Endodermal cell (in vitro differentiated cells): ENCODE data around the gene TMEM60. TPM values are rescaled to one million over a fixed set of nuclear protein-coding genes. Genes with fewer than 3 reads are reported as not detected.
A peak's percentile ranks its signal among the peaks of the same experiment; 100 is the strongest.
"Not testable (repeated sequence)": the region's sequence is repeated elsewhere in the genome, so short reads cannot be mapped to it uniquely, and the experiment has no call there.

Experiments used
- DNase-seq: peaks from one replicate; pipeline ENCODE4 v3.0.0-alpha.2; 2017
- H3K27ac ChIP-seq: 2 replicates; pipeline ENCODE4 v1.5.1; 2013; ENCODE audit warnings: mild to moderate bottlenecking, low read depth, low read length, moderate library complexity
- H3K27me3 ChIP-seq: 2 replicates; pipeline ENCODE4 v1.6.1; 2013; ENCODE audit warnings: mild to moderate bottlenecking, low read length, moderate library complexity; ENCODE audit not compliant: insufficient read depth, control insufficient read depth, poor library complexity, severe bottlenecking
- H3K36me3 ChIP-seq: 2 replicates; pipeline ENCODE4 v1.7.0; 2013; ENCODE audit warnings: mild to moderate bottlenecking, low read length, moderate library complexity; ENCODE audit not compliant: control insufficient read depth, insufficient read depth
- H3K4me1 ChIP-seq: one replicate; pipeline ENCODE4 v1.7.0; 2013; ENCODE audit warnings: low read length; ENCODE audit not compliant: control insufficient read depth, insufficient read depth
- H3K4me3 ChIP-seq: 2 replicates; pipeline ENCODE4 v1.5.1; 2013; ENCODE audit warnings: mild to moderate bottlenecking, low read length, moderate library complexity
- H3K9ac ChIP-seq: 2 replicates; pipeline ENCODE4 v1.6.1; 2013; ENCODE audit warnings: mild to moderate bottlenecking, low read length, moderate library complexity; ENCODE audit not compliant: poor library complexity, severe bottlenecking; ENCODE audit errors: extremely low read depth
- H3K9me3 ChIP-seq: 2 replicates; pipeline ENCODE4 v1.6.1; 2013; ENCODE audit warnings: mild to moderate bottlenecking, low read length, moderate library complexity; ENCODE audit not compliant: control insufficient read depth
- H3K27ac Mint-ChIP-seq: 2 replicates; pipeline ENCODE4 v1.8.0; 2020; ENCODE audit warnings: mixed read lengths
- H3K27me3 Mint-ChIP-seq: 2 replicates; pipeline ENCODE4 v1.8.0; 2021; ENCODE audit warnings: mild to moderate bottlenecking, mixed read lengths; ENCODE audit not compliant: insufficient read depth
- H3K36me3 Mint-ChIP-seq: 2 replicates; pipeline ENCODE4 v1.8.0; 2020; ENCODE audit warnings: low read depth, mixed read lengths
- H3K4me1 Mint-ChIP-seq: 2 replicates; pipeline ENCODE4 v1.8.0; 2020; ENCODE audit warnings: mixed read lengths
- H3K4me3 Mint-ChIP-seq: 2 replicates; pipeline ENCODE4 v1.8.0; 2020; ENCODE audit warnings: mild to moderate bottlenecking, moderate library complexity, mixed read lengths
- H3K9me3 Mint-ChIP-seq: 2 replicates; pipeline ENCODE4 v1.8.0; 2020; ENCODE audit warnings: mild to moderate bottlenecking, mixed read lengths
- CTCF ChIP-seq: fragments of 200-600 bp; sonication (generic); conservative IDR thresholded peaks from 2 replicates; pipeline ENCODE4 v1.5.0; 2021; ENCODE audit warnings: antibody characterized with exemption, mild to moderate bottlenecking
- WGBS, 2 experiments: methylation state at CpG; one replicate each; pipeline versions ENCODE4 v1.1.5 to v1.1.7; 2013; ENCODE audit warnings: missing lambda C conversion rate in 2 of 2, mixed read lengths in 1 of 2; ENCODE audit not compliant: insufficient coverage in 1 of 2, insufficient read length in 1 of 2; 5-methylcytosine and 5-hydroxymethylcytosine counted together
- total RNA-seq, 2 donors: library from RNA; stranded (reverse); fragmentation: NEBNext Ultra II Directional in 1 of 2; extraction: Animal tissue kit (Norgen Biotek cat#: 25700) in 1 of 2; gene quantifications; 2 replicates in 1 of 2; 3 replicates in 1 of 2; pipeline ENCODE4 v1.2.1, GENCODE V29; 2021

The TMEM60 gene
- total RNA-seq, 2 donors from 2014 or later: 20.0 to 32.2 TPM

DNA sequence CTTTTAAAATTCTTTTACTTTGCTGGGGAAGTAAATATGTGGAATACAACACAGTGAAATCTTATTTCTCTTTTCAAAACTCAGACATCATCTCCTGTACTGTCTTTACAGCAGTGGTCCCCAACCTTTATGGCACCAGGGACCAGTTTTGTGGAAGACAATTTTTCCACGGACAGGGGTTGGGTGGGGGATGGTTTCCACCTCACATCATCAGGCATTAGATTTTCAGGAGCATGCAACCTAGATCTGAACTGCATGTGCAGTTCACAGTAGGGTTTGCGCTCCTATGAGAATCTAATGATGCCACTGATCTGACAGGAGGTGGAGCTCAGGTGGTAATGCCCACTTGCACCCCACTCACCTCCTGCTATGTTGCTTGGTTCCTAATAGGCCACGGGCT is 12.2 kb downstream of the TMEM60 start:
- no peaks in the 10 kb centered on the region for H3K4me1 ChIP-seq
- 97 to 100% methylated on average over 2 to 3 of the region's 3 CpGs for WGBS, 2 experiments
- H3K4me3 ChIP-seq: peak overlapping the region; percentile 42
- no peak overlapping the region for H3K27ac ChIP-seq
- Mint-ChIP-seq H3K27me3 (no peaks in the 10 kb centered on the region), H3K27ac (no peak overlapping the region), H3K4me1 (peaks cover 8% of the 10 kb centered on the region), H3K4me3 (no peak overlapping the region), H3K36me3 (peaks cover 32% of the 10 kb centered on the region), H3K9me3 (peaks cover 19% of the 10 kb centered on the region)
- peaks cover 35% of the 10 kb centered on the region for H3K9me3 ChIP-seq
- H3K36me3 ChIP-seq: peaks cover 48% of the 10 kb centered on the region
- no peak for TF ChIP-seq CTCF
- H3K27me3 ChIP-seq: no peaks in the 10 kb centered on the region
- no peak overlapping the region for H3K9ac ChIP-seq
- DNase-seq: no peak

DNA sequence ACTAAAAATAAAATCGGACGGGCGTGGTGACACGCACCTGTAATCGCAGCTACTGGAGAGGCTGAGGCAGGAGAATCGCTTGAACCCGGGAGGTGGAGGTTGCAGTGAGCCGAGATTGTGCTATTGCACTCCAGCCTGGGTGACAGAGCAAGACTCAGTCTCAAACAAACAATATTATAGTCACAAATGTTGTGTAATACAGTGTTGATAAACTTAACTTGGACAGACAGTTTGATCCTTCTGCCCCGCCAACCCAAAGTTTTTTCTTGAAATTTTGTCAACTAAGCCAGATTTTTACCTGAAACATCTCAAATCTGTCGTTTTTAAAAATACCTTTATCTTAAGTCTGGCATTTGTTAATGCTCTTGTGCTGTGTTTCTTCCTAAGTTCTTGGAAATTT is 13.8 kb downstream of the TMEM60 start:
- Histone ChIP-seq H3K36me3 (peaks cover 53% of the 10 kb centered on the region), H3K9me3 (peaks cover 35% of the 10 kb centered on the region)
- not testable (repeated sequence) for H3K27ac ChIP-seq, H3K4me3 Mint-ChIP-seq, H3K27me3 Mint-ChIP-seq, H3K27me3 ChIP-seq, H3K4me1 ChIP-seq, H3K4me3 ChIP-seq, H3K4me1 Mint-ChIP-seq, DNase-seq, H3K9ac ChIP-seq, H3K27ac Mint-ChIP-seq
- peaks cover 19% of the 10 kb centered on the region for H3K9me3 Mint-ChIP-seq
- H3K36me3 Mint-ChIP-seq: peaks cover 37% of the 10 kb centered on the region
- 95% methylated on average over 7 to 10 of the region's 10 CpGs for WGBS, 2 experiments

DNA sequence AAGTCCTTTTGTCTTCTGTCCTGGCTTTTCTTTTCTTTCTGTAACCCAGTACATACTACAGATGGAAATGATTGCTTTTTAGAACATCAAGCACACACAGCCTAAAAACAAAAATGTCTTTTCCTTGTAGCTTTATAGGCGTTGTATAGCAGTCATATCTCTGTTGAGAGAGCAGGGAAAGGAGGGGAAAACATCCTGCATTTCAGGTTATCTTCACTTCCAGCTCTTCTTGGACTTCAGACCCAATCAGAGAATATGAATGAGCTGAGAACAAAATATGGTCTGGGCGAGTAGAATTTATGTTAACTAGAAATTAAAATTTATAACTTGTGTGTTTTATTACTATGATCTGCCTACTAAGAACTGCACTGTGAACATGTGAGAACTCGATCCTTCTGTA is 14.7 kb downstream of the TMEM60 start:
- Mint-ChIP-seq H3K27ac (no peak overlapping the region), H3K27me3 (no peaks in the 10 kb centered on the region), H3K4me3 (no peak overlapping the region), H3K36me3 (peaks cover 41% of the 10 kb centered on the region), H3K9me3 (peaks cover 19% of the 10 kb centered on the region), H3K4me1 (peaks cover 3% of the 10 kb centered on the region)
- Histone ChIP-seq H3K4me1 (no peaks in the 10 kb centered on the region), H3K27ac (no peak overlapping the region), H3K4me3 (no peak overlapping the region), H3K9ac (no peak overlapping the region), H3K27me3 (no peaks in the 10 kb centered on the region), H3K36me3 (peaks cover 60% of the 10 kb centered on the region), H3K9me3 (peaks cover 35% of the 10 kb centered on the region)
- WGBS, 2 experiments: 93 to 100% methylated on average over 2 to 3 of the region's 3 CpGs
- TF ChIP-seq CTCF: no peak
- DNase-seq: no peak

DNA sequence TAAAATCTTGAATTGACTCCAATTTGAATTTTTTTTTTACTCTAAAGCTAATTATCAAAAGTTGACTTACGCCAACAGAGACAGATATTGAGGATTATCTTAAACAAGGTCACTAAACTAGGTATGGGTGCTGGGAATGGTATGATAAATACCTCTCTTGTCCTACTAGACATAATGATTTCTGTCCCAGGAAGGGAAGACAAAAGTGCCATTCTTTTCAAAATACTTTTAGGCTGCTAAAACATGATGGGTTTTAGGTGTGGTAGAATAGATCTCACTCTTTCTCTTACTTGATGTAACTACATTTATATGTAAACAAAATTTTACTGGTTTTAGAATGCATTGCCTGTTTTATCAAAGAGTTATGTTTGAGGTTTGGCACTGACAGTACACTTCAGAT is 15.1 kb downstream of the TMEM60 start:
- Mint-ChIP-seq H3K36me3 (peaks cover 43% of the 10 kb centered on the region), H3K4me1 (peaks cover 3% of the 10 kb centered on the region), H3K27ac (no peak overlapping the region), H3K9me3 (peaks cover 19% of the 10 kb centered on the region), H3K27me3 (no peaks in the 10 kb centered on the region), H3K4me3 (no peak overlapping the region)
- Histone ChIP-seq H3K27me3 (no peaks in the 10 kb centered on the region), H3K4me1 (no peaks in the 10 kb centered on the region), H3K4me3 (no peak overlapping the region), H3K9me3 (peaks cover 35% of the 10 kb centered on the region), H3K27ac (no peak overlapping the region), H3K9ac (no peak overlapping the region), H3K36me3 (peaks cover 64% of the 10 kb centered on the region)
- TF ChIP-seq CTCF: no peak
- WGBS, 2 experiments: 100% methylated on average over 1 of the region's 1 CpG; no CpG with 5 or more reads in 1 of the 2 experiments
- DNase-seq: no peak
